SK-N-SH treated with all-trans-retinoic acid at 6 μM for 48 hours (cell line): ENCODE data around the gene MC3R.

Experiments
- BACH2 ChIP-seq: fragments of 250-450 bp; sonication (Bioruptor Pico); IDR thresholded peaks from 2 replicates; pipeline ENCODE4 v1.9.0; 2021; ENCODE audit warnings: mild to moderate bottlenecking, borderline replicate concordance
- ESRRG ChIP-seq: fragments of 250-450 bp; sonication (Bioruptor Pico); IDR thresholded peaks from 2 replicates; pipeline ENCODE4 v1.6.1; 2021; ENCODE audit warnings: mild to moderate bottlenecking
- ISL1 ChIP-seq: fragments of 250-450 bp; sonication (Bioruptor Pico); IDR thresholded peaks from 2 replicates; pipeline ENCODE4 v2.1.2; 2022; ENCODE audit warnings: mild to moderate bottlenecking, moderate library complexity
- PATZ1 ChIP-seq: fragments of 250-450 bp; sonication (Bioruptor Pico); IDR thresholded peaks from 2 replicates; pipeline ENCODE4 v1.8.0; 2020; ENCODE audit warnings: mild to moderate bottlenecking, moderate library complexity, borderline replicate concordance
- ZC3H10 ChIP-seq: fragments of 250-450 bp; sonication (Bioruptor Pico); IDR thresholded peaks from 2 replicates; pipeline ENCODE4 v1.5.1; 2021; ENCODE audit warnings: mild to moderate bottlenecking, moderate library complexity
- ZFP3 ChIP-seq: fragments of 250-450 bp; sonication (Bioruptor Pico); IDR thresholded peaks from 2 replicates; pipeline ENCODE4 v1.5.0; 2020; ENCODE audit warnings: mild to moderate bottlenecking, moderate library complexity
- ZFP30 ChIP-seq: fragments of 450-650 bp; formaldehyde crosslinking; IDR thresholded peaks from 2 replicates; pipeline ENCODE4 v1.5.0; 2022; ENCODE audit warnings: mild to moderate bottlenecking, moderate library complexity
- ZNF565 ChIP-seq: fragments of 450-650 bp; formaldehyde crosslinking; conservative IDR thresholded peaks from 2 replicates; pipeline ENCODE4 v1.5.0; 2020; ENCODE audit warnings: low read depth, mild to moderate bottlenecking, moderate library complexity

GRCh38 chr20:56211051-56211450, 37.5 kb upstream of the MC3R start:
- no peak for TF ChIP-seq BACH2 (CRISPR knock-in tag)
- TF ChIP-seq ZNF565, result no peak
- no peak for TF ChIP-seq ESRRG
- no peak for TF ChIP-seq ZFP3 (CRISPR knock-in tag)
- TF ChIP-seq PATZ1 (CRISPR knock-in tag), result no peak
- no peak for TF ChIP-seq ZC3H10 (CRISPR knock-in tag)
- no peak for TF ChIP-seq ISL1
- TF ChIP-seq ZFP30, result no peak
